Dedifferentiated amniotic fluid mesenchymal stem cell (primary cell): ENCODE results near the gene CDK6.
A peak's percentile ranks its signal among the peaks of the same experiment; 100 is the strongest.
"Not testable (repeated sequence)": the region's sequence is repeated elsewhere in the genome, so short reads cannot be mapped to it uniquely, and the experiment has no call there.

Experiments used
- DNase-seq: peaks from one replicate; pipeline ENCODE4 v3.0.0-alpha.2; 2016; ENCODE audit errors: extremely low spot score

Gene CDK6

DNA sequence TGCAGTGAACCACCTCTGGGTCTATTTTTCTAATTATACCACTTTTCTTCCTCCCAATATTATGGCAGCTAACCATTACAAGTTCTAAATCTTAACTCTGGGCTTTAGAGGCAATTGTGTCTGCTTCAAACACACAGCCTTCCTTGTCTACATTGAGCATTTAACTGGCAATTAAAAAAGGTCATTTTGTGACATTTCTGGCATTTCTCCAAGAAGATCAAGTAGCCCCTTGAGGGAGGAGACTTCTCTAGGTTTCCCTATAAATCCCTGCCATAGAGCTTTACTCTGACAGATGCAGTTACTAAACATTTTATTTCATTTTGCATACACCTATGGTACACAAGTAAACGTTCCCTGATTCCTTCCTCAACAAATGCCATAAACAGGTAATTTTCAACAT lies 212.8 kb downstream of the CDK6 start:
- no peak for DNase-seq

DNA sequence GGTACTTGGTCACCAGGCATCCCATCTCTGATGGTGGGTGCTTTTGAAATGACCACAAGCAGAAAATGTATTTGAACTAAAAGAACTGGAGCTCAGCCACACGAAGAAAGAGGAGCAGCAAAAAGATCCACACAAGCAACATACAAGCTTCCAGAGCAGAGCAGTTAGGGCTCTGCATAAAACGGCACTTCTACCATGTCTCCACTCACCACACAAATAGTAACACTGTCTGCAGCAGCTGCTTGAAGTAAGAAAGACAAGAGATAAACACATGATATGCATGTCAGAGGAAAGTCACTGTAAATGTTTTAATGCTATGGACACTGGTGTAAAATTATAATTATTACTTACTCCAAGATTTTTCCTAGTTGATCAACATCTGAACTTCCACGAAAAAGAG lies 213.7 kb downstream of the CDK6 start:
- no peak for DNase-seq

DNA sequence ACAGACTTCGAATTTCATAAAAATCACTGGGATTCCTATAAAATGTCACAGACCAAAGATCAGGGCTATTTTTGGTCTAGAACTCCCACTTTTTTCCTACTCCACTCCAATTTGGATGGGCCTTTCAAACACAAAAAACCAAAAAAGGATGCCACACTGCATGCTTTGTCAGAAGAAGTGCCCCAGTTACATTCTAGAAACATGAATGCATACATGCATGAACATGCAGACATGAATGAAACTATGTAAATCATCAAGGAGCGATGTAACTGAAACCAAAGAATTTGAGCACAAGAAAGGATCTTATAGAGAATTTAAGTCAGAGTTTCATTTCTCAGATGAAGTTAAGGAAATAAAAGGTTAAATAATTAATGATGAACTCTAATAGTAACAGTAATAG lies 214.3 kb downstream of the CDK6 start:
- no peak for DNase-seq

DNA sequence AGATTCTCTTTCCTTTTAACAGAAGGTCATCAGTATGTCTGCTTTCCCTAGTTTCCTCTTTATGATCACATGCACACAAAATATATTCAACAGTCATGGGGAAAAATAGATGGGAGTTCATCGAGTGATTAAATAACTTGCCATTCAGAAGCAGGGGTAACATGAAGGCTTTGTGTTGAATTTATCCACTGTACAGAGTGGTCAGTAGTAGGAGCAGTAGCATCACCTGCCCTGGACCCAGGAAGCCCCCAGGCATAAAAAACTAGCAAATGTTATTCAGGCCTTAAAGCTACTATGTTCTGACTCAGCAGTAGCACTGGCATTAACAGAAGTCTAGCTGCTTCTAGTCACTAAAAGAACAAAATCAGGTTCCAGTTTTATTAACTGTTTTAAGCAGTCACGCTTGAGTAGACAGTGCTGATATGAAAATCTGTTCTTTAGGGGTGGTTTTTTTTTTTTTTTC lies 214.8 kb downstream of the CDK6 start:
- no peak for DNase-seq

DNA sequence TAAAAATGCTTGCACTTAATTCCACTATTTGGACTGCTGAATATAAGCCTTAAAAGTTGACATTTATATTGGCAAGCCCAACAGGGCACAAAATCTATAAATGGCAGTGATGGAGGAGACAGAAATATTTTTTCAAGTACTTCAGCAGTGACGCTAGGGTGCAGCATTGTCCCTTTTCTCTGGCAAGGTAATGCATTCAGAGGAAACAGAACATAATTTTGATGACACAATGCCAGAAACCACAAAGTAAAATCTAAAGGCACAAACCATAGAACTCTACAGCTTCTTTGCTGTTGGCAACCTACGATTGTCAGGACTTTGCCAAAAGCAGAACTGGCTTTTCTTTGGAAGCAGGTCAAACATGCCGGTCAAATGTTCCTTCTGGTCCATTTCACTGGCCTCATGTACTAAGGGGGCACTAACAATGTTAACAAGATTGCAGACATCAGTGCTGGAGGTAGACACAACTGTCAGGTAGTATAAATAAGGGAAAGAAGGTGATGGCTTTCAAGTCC lies 215.3 kb downstream of the CDK6 start:
- peak; percentile 89 for DNase-seq

DNA sequence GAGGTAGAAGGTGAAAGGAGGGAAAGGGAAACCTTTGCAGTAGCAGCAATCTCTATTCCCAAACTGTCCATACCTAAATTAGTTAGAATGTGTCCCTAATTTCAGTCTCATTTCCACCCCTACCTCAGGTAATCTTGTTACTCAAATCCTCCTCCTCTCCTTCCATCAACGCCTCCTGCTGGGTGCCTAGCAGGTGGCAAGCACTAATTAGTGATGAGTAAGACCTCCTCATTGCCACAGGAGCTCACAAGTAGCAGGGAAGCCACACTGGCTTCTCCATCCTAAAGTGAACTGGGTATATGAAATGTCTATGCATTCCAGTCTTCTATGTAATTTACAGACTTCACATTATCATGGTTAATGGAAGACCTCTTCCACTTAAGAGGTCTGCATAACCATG lies 220.5 kb downstream of the CDK6 start:
- no peak for DNase-seq

DNA sequence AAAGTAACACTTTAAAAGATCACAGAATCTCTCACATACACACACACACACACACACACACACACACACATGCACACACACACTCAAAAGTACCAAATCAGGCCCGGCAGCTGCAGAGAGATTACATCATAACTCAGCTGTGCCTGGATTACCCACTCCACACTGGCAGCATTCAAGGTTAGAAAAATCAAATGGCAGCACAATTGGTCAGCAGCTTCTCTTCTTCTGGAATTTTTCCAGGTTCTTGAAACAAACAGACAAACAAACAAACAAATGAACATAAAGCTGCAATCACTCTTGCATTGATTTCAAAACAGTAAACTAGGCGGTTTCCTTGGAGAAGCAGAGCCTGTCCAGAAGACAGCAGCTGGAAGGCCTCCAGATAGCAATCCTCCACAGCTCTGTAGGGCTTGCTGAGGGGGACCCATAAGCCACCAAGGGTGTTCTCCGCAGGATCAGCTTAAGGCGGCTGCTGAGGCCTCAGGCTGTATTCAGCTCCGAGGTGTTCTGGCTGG lies 221.7 kb downstream of the CDK6 start:
- DNase-seq: no peak

DNA sequence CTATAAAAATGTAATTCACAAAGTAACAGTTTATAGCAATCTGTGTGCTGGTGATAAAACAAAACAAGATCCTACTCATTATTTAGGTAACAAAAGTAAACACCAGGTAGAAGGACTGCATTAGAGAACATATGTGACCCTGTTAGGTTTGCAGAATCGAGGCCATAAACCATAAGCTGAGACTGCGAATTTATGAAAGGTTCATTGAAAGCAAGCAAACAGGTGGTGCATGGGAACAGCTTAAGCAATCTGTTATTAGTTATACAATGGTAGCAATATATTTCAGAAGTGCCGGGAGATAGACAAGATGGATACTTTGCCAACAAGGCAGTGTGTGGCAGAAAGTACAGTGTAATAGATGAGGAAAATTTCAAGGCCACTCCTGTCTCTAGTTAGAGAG lies 222.7 kb downstream of the CDK6 start:
- no peak for DNase-seq

DNA sequence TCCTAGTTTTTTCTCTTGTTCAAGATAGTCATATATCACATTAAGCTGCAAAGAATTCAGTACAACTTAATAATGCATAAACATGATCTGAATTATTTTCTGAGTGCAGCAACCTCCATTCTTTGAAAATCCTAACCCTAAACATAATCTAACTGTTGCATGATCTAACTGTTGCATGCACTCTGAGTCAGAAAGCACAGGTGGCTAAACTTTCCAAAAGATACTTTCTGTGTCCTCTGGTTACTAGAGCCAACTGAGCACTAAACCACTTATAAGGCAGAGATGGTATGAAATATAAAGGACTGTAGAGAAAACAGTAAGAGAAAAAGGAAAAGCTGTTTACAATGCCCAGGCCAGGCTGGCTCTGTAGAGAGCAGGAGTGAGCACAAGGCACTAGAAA lies 223.2 kb downstream of the CDK6 start:
- no peak for DNase-seq

DNA sequence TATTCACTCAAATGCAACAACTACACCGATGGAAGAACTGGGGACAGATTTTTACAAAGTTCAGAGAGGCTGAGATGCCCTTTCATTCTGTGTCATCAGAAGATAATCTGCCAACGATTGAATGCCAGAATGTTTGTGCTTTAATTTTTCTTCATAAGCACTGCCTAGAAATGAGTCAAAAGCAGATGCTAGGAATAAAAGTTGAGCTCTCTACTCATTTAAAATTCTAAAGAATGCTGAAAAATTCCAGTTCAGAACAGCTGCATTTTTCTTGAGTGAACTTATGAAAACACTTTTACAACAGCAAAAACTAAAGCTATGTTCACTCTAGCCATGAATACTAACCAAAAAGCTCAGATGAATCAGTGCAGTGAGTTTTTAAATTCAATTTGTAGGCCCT lies 223.9 kb downstream of the CDK6 start:
- peak; percentile 71 for DNase-seq

DNA sequence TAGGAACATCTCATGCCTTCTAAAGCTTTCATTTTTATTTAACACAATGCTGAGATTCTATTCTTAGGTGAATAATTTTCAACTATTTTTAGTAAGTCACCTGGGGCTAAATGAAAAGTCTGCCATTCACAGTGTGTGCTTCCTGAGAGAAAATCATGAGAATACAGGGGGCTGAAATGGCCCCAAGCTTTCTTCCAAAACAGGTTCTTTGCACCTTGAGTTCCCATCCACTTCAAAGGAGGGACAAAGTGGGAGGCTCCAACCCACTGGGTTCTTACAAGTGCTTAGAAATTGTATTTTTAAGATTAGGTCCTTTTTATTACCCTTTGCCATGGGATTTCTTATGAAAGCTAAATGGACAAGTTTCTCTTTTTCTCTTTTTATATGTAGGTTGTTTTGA lies 224.6 kb downstream of the CDK6 start:
- DNase-seq: no peak

DNA sequence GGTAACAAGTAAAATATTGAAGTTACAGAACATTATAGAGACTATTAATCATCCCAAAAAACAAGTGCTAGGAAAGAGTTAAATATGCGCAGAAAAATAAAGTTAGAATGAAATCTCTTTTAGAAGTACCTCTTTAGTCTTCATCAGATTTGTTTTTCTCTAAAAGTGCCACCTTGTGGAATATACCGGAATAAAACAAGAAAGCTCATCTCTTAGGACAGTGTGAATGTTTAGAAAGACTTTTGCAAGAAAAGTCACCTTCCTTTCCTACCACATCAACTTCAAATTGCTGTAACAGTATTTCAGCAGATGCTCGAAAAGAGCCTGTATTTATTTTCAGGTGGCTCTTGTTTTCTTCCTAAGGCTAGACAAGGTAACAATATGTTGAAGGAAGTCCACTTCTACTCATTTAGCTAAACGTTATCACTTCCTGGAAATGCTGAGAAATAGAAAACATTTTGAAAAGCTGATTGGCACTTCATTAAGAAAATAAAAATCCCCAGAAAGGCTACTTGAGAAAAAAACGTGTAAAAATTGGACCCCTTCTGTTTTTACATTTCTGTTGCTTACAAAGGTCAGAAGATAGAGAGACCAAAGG lies 226.4 kb downstream of the CDK6 start:
- DNase-seq: peak; percentile 46

DNA sequence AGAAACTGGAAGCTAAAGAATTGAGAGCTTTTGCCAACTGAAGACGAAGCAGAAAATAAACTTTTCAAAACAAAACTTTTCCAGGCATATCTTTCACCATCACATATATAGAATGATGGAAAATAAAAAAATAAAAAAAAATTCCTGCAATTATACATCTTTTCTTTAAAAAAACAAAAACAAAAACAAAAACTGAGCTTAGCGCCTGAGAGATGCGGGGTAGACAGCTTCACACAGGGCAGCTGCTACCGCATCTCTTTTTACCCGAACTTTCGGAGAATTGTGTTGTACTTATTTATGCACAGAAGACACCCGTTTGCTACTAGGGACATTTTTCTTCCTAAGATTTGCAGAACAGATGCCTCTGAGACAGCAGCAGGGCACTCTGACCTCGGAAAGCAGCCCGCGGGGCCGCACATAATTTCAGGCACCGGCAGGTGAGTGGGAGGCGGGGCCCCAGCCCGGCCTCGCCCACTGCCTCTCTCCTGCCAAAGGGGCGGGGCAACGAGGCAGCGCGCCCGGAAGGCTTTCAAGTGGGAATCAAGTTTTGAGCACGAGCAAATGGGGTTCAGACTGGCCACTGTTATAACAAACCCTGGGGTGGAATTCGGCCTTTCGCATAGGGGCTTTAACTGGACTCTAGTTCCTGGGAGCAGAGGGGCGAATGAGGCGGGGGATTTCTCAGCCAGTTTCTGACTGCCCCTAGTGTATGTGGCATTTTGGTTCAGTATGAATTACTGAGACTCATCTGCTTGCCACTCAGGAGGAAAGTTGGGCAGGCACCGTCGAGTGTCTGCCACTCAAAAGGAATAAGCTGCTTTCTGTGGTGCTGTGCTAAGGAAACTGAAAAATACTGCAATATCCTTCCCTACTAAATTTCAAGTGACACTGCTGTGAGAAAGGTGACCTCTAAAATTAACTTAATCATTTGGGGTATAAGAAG lies 227.7 kb downstream of the CDK6 start:
- DNase-seq: no peak

DNA sequence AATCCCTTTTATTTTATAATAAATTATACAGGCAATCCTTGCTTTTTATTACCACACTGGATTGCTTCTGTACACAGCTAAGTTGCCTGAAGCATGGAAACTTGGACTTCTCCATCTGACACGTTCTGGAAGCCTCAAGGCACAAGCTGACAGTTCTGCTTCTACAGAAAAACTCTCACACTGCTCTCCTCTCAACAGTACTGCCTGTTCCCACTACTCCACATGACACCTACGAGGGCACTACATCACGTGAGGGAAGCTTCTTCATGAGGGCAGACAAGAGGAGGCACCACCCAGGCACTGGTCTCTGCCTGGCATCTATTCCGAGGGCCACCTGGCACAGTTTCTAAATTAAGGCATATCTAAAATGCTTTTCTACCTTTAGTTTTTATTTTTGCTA lies 229.4 kb downstream of the CDK6 start:
- DNase-seq: no peak

DNA sequence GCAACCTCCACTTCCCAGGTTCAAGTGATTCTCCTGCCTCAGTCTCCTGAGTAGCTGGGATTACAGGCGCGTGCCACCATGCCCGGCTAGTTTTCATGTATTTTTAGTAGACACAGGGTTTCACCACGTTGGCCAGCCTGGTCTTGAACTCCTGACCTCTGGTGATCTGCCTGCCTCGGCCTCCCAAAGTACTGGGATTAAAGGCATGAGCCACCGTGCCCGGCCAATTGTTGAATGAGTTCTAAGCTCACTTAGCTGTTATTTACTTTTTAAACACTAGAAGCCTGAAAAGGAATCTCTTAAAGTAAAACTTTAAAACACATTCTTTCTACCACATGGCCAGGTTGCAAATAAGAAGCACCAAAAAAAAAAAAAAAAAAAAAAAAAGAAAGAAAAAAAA lies 231.9 kb downstream of the CDK6 start:
- not testable (repeated sequence) for DNase-seq

DNA sequence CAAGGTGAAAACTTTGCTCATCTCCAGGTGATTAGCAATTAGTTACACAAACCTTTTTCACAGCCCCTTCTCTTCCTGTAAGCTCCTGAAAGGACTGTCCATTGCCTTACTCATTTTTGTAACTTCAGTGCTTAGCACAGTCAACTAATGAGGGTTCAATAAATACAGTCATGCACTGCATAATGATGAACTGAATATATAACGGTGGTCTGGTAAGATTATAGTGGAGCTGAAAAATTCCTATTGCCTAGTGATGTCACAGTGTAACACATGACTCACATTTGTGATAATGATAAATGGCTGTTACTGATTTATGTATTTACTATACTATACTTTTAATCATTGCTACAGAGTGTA lies 233.3 kb downstream of the CDK6 start:
- DNase-seq: no peak

DNA sequence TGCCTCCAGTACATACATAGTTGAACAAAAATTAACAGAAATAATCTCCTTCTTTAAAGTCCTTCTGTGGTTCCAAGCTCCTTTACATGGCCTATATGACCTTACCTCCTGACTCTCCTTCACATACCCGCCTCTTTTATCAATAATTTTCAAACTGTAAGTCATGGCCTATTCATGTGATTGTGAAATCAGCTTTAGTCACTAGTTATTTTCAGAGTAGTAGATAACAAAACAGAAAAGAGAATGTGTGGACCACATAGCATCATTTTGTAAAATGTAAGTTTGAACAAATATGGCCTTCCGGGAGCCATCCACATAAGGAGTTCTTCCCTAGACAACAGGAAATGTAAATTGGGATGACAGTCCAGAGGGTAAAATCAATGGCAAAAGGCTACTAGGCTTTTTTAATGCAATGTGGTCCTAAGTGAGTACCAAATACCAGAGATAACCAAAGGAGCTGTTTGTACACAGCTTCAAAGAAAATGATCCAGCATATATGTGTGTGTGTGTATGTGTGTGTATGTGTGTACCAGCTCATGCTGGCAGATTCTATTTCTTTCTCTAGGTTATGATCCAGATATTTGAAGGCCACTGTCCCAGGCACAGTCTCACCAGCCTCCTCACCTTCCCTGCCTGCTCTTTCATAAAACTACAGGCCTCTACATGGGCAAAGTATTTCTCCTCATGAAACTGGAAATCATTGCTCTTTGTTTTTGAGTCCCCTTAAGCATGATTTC lies 233.9 kb downstream of the CDK6 start:
- DNase-seq: no peak

DNA sequence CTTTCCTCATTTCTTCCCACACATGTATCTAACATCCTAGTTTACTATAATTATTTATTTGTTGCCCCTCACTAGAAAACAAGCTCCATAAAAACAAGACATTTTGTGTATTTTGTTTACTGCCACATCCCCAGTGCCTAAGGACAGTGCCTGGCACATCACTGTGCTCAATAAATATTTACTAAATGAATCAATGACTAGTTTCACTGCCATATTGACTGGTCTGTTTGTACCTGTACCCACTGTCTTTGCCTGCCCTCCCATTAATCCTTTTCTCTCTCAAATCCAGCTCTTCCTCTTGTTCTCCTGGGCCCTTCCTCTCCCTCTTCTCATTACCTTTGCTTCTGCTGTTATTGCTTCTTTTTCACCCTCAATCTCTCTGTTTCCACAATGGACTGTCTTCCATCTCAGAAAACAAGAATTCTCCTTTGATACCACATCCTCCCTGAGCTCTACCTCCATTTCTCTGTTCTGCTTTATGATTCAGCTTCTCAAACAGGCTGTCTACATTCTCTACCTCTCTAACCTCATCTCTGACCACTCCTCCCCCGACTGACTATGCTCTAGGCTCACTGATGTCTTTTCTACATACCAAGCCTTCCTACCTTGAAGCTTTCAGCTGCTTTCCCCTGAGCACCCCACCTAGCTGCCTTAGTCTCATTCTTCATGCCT lies 237.9 kb downstream of the CDK6 start:
- DNase-seq: no peak

DNA sequence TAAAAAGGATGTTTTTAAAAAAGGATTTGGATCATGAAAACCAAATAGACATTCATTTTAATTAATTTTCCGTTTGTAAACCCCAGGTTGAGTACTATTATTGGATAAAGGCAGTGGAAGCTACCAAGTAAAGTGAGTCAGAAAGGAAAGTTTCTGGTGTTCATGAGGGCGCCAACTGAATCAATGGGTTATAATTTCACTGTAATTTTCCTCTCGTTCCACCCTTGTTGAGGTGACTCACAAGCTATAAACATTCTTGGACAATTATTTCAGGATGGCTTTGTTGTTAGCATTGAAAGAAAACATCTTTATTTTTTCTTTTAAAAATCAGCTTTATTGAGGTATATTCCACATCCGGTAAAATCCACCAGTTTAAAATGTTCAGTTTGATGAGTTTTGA lies 241.1 kb downstream of the CDK6 start:
- peak; percentile 59 for DNase-seq

DNA sequence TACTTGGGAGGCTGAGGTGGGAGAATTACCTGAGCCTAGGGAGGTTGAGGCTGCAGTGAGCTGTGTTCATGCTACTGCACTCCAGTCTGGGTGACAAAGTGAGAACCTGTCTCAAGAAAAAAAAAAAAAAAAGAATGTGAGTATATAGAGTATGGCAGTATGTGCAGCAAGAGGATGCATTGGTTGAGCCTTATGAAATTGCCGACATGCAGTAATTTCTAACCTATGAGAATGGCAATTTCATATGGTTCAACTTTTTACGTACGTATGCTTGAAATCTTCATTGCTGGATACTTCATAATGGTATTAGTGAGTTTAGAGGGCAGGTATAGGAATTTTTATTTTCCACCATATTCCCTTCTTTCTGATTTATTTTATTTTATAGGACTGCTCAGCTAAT lies 241.6 kb downstream of the CDK6 start:
- no peak for DNase-seq

DNA sequence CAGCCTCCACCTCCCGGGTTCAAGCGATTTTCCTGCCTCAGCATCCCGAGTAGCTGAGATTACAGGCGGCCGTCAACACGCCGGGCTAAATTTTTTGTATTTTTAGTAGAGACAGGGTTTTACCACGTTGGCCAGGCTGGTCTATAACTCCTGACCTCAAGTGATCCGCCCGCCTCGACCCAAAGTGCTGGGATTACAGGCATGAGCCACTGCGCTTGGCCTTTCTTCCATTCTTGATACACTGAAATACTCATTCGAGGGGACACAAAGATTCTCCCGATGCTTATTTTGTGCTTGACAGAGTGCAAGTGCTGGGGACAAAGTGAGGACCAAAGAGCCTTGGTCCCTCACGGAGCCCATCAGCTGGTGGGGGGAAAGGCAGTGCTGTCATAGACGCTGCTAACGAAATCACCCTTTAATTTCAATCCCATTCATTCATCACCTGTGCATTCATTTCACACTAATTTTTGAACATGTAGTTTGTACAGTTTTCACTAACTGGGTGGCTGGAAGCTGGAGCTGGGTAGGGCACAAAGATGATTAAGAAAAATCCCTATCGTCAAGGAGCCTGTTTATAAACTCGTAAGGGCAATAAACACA lies 245.6 kb downstream of the CDK6 start:
- DNase-seq: no peak
